Body of pancreas (tissue), 4 donors: ENCODE measurements around the gene ANTXR1.

ENCODE experiments used
- CTCF ChIP-seq, 7 experiments: fragments of 450-650 bp in 4 of 7; fragments of 200-600 bp in 3 of 7; sonication (generic) in 3 of 7; IDR thresholded peaks; one replicate each; pipeline ENCODE4 v1.5.1; 2016 to 2019; ENCODE audit warnings: antibody characterized with exemption in 7 of 7
- POLR2A ChIP-seq, 3 donors: fragments of 450-650 bp; IDR thresholded peaks; one replicate each; pipeline ENCODE4 v1.6.1; 2016; ENCODE audit warnings: antibody characterized with exemption in 3 of 3, mild to moderate bottlenecking in 2 of 3

GRCh38 chr2:69096326-69097095 lies 83.5 kb downstream of the ANTXR1 start:
- TF ChIP-seq POLR2A (IDR thresholded peaks at IDR 0.05) (no peak), CTCF (IDR thresholded peaks at IDR 0.05) (no peak)
